PC-3 (cell line): ENCODE data around the gene UGT1A3.
"Not testable (repeated sequence)": the region's sequence is repeated elsewhere in the genome, so short reads cannot be mapped to it uniquely, and the experiment has no call there.

Source experiments
- CTCF ChIP-seq: fragments of 300-600 bp; sonication (generic); conservative IDR thresholded peaks from 2 replicates; pipeline ENCODE4 v1.5.1; 2017; ENCODE audit warnings: antibody characterized with exemption, low read depth, mild to moderate bottlenecking, low read length
- EZH2 ChIP-seq: fragments of 300-600 bp; sonication (generic); IDR thresholded peaks from one replicate; pipeline ENCODE4 v1.6.1; 2017; ENCODE audit warnings: antibody characterized with exemption, mild to moderate bottlenecking, low read length; ENCODE audit not compliant: unreplicated experiment

GRCh38 chr2:233736868-233737653 lies 8.2 kb downstream of the UGT1A3 start:
- TF ChIP-seq CTCF, EZH2: not testable (repeated sequence)
